HepG2 (cell line): Measurements from ENCODE around the gene CLDND2. TPM values are rescaled to one million over a fixed set of nuclear protein-coding genes. Genes with fewer than 3 reads are reported as not detected.

Source experiments
- ARNT ChIP-seq: fragments of 450-650 bp; IDR thresholded peaks from 2 replicates; pipeline ENCODE4 v1.6.1; 2017
- CBX1 ChIP-seq: IDR thresholded peaks from one replicate; pipeline ENCODE4 v1.6.1; 2016; ENCODE audit warnings: antibody characterized with exemption, low read depth
- CENPT ChIP-seq: sonication (generic); formaldehyde crosslinking; IDR thresholded peaks from 2 replicates; pipeline ENCODE4 v1.8.0; 2022; ENCODE audit warnings: low read depth, mild to moderate bottlenecking, moderate library complexity, missing genetic modification reagents
- KAT7 ChIP-seq: IDR thresholded peaks from 2 replicates; pipeline ENCODE4 v1.6.1; 2018; ENCODE audit warnings: borderline replicate concordance, missing compliant biosample characterization
- TCF7 ChIP-seq: sonication (generic); IDR thresholded peaks from 2 replicates; pipeline ENCODE4 v1.6.1; 2016; ENCODE audit warnings: antibody characterized with exemption, low read depth
- TMF1 ChIP-seq: sonication (generic); formaldehyde crosslinking; IDR thresholded peaks from 2 replicates; pipeline ENCODE4 v1.8.1; 2022; ENCODE audit warnings: low read depth, missing genetic modification reagents
- ZNF260 ChIP-seq: sonication (generic); formaldehyde crosslinking; IDR thresholded peaks from 2 replicates; pipeline ENCODE4 v1.4.0; 2020; ENCODE audit warnings: missing genetic modification reagents, low read depth, mild to moderate bottlenecking, borderline replicate concordance
- ZNF552 ChIP-seq: sonication (generic); formaldehyde crosslinking; IDR thresholded peaks from 2 replicates; pipeline ENCODE4 v1.9.0; 2022; ENCODE audit warnings: missing genetic modification reagents, mild to moderate bottlenecking, borderline replicate concordance
- ZNF558 ChIP-seq: sonication (generic); formaldehyde crosslinking; IDR thresholded peaks from 2 replicates; pipeline ENCODE4 v1.9.0; 2022; ENCODE audit warnings: mild to moderate bottlenecking, missing genetic modification reagents, borderline replicate concordance
- ZNF572 ChIP-seq: sonication (generic); formaldehyde crosslinking; IDR thresholded peaks from 2 replicates; pipeline ENCODE4 v1.5.1; 2020; ENCODE audit warnings: mild to moderate bottlenecking, missing genetic modification reagents
- ZNF670 ChIP-seq: sonication (generic); formaldehyde crosslinking; IDR thresholded peaks from 2 replicates; pipeline ENCODE4 v1.8.0; 2022; ENCODE audit warnings: mild to moderate bottlenecking, missing genetic modification reagents, borderline replicate concordance
- ZNF724P ChIP-seq: sonication (generic); formaldehyde crosslinking; IDR thresholded peaks from 2 replicates; pipeline ENCODE4 v1.8.0; 2022; ENCODE audit warnings: missing genetic modification reagents, borderline replicate concordance
- polyA plus RNA-seq, 8 experiments: library from polyadenylated mRNA; depleted of rRNA in 3 of 8; stranded (reverse) in 7 of 8; unstranded in 1 of 8; fragments of >200 nt; fragmentation: Illumina TruSeq in 4 of 8; extraction: Trizol in 4 of 8; gene quantifications; 2 replicates each; pipeline versions ENCODE4 v1.2.1 to v1.2.3, GENCODE V29; 2011 to 2016; ENCODE audit warnings: low read depth in 4 of 8, missing spikeins in 1 of 8, mixed read lengths in 1 of 8; ENCODE audit not compliant: insufficient read depth in 1 of 8
- total RNA-seq, 5 experiments: library from RNA; depleted of rRNA; stranded (reverse); fragments of >200 nt; fragmentation: Illumina TruSeq; extraction: Trizol; gene quantifications; 2 replicates each; pipeline ENCODE4 v1.2.3, GENCODE V29; 2016; ENCODE audit warnings: low read depth in 1 of 5
- TF ChIP-seq, protein P1 (sequence below): sonication (generic); formaldehyde crosslinking; IDR thresholded peaks from 2 replicates; pipeline ENCODE4 v1.8.0; 2022; ENCODE audit warnings: missing genetic modification reagents, mild to moderate bottlenecking, moderate library complexity, borderline replicate concordance
- TF ChIP-seq, protein P2 (sequence below): sonication (generic); formaldehyde crosslinking; IDR thresholded peaks from 2 replicates; pipeline ENCODE4 v1.4.0; 2020; ENCODE audit warnings: missing genetic modification reagents
- TF ChIP-seq, protein P3 (sequence below): sonication (generic); formaldehyde crosslinking; IDR thresholded peaks from 2 replicates; pipeline ENCODE4 v1.4.0; 2020; ENCODE audit warnings: missing genetic modification reagents, borderline replicate concordance
- TF ChIP-seq, protein P4 (sequence below): sonication (generic); formaldehyde crosslinking; IDR thresholded peaks from 2 replicates; pipeline ENCODE4 v1.9.0; 2021; ENCODE audit warnings: missing genetic modification reagents, borderline replicate concordance

Gene CLDND2
- total and polyA plus RNA-seq, 2 of the 13 experiments (the other 11 are each of a cell fraction or from before 2014, with no cell fraction given) = 0.84 to 1.8 TPM

DNA sequence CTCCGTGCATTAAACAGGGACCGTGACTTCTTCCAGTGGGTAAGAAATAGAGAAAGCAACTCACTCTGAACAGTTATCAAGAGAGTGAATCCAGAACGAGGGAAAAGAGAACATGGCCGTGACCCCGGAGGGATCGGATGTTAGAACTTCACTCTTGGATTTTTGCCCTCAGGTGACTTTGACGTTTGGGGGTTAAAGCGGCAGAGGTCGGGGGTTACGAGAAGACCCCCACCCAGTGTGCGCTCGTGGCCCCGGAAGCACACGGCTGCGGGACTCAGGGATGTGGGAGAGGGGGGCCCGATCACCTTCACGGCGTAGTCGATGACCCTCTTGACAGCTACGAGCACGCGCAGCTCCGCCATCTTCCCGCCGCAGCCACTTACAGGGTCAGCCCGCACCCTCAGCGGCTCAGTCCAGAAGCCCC is 2.8 kb downstream of the CLDND2 start, which contains the start of gene ETFB (continued):
- TF ChIP-seq, protein P1, sequence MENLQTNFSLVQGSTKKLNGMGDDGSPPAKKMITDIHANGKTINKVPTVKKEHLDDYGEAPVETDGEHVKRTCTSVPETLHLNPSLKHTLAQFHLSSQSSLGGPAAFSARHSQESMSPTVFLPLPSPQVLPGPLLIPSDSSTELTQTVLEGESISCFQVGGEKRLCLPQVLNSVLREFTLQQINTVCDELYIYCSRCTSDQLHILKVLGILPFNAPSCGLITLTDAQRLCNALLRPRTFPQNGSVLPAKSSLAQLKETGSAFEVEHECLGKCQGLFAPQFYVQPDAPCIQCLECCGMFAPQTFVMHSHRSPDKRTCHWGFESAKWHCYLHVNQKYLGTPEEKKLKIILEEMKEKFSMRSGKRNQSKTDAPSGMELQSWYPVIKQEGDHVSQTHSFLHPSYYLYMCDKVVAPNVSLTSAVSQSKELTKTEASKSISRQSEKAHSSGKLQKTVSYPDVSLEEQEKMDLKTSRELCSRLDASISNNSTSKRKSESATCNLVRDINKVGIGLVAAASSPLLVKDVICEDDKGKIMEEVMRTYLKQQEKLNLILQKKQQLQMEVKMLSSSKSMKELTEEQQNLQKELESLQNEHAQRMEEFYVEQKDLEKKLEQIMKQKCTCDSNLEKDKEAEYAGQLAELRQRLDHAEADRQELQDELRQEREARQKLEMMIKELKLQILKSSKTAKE (CRISPR knock-in tag) = 0 out of 2 replicates have a peak, but pooled peaks have one; percentile 12
- TF ChIP-seq ZNF670 (CRISPR knock-in tag) (no peak; the same call in none of the 2 replicates), ZNF260 (no peak), KAT7 (CRISPR knock-in tag) (no peak), CENPT (no peak), CBX1 (no peak), ZNF552 (no peak; the same call in 1 of the 2 replicates), TCF7 (no peak), ZNF558 (CRISPR knock-in tag) (no peak), TMF1 (CRISPR knock-in tag) (no peak), ZNF724P (CRISPR knock-in tag) (no peak), ZNF572 (no peak), ARNT (no peak)
- TF ChIP-seq, protein P2, sequence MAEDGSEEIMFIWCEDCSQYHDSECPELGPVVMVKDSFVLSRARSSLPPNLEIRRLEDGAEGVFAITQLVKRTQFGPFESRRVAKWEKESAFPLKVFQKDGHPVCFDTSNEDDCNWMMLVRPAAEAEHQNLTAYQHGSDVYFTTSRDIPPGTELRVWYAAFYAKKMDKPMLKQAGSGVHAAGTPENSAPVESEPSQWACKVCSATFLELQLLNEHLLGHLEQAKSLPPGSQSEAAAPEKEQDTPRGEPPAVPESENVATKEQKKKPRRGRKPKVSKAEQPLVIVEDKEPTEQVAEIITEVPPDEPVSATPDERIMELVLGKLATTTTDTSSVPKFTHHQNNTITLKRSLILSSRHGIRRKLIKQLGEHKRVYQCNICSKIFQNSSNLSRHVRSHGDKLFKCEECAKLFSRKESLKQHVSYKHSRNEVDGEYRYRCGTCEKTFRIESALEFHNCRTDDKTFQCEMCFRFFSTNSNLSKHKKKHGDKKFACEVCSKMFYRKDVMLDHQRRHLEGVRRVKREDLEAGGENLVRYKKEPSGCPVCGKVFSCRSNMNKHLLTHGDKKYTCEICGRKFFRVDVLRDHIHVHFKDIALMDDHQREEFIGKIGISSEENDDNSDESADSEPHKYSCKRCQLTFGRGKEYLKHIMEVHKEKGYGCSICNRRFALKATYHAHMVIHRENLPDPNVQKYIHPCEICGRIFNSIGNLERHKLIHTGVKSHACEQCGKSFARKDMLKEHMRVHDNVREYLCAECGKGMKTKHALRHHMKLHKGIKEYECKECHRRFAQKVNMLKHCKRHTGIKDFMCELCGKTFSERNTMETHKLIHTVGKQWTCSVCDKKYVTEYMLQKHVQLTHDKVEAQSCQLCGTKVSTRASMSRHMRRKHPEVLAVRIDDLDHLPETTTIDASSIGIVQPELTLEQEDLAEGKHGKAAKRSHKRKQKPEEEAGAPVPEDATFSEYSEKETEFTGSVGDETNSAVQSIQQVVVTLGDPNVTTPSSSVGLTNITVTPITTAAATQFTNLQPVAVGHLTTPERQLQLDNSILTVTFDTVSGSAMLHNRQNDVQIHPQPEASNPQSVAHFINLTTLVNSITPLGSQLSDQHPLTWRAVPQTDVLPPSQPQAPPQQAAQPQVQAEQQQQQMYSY = 0 out of 2 replicates have a peak, but pooled peaks have one; percentile 63
- TF ChIP-seq, protein P3, sequence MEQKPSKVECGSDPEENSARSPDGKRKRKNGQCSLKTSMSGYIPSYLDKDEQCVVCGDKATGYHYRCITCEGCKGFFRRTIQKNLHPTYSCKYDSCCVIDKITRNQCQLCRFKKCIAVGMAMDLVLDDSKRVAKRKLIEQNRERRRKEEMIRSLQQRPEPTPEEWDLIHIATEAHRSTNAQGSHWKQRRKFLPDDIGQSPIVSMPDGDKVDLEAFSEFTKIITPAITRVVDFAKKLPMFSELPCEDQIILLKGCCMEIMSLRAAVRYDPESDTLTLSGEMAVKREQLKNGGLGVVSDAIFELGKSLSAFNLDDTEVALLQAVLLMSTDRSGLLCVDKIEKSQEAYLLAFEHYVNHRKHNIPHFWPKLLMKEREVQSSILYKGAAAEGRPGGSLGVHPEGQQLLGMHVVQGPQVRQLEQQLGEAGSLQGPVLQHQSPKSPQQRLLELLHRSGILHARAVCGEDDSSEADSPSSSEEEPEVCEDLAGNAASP (CRISPR knock-in tag) = no peak
- TF ChIP-seq, protein P4, sequence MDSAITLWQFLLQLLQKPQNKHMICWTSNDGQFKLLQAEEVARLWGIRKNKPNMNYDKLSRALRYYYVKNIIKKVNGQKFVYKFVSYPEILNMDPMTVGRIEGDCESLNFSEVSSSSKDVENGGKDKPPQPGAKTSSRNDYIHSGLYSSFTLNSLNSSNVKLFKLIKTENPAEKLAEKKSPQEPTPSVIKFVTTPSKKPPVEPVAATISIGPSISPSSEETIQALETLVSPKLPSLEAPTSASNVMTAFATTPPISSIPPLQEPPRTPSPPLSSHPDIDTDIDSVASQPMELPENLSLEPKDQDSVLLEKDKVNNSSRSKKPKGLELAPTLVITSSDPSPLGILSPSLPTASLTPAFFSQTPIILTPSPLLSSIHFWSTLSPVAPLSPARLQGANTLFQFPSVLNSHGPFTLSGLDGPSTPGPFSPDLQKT (CRISPR knock-in tag) = no peak
